ENCODE data around the gene IPMK. TPM values are rescaled to one million over a fixed set of nuclear protein-coding genes. Genes with fewer than 3 reads are reported as not detected.

Gene IPMK
- total RNA-seq, 1 experiment from 2014 or later: 7.2 TPM

DNA sequence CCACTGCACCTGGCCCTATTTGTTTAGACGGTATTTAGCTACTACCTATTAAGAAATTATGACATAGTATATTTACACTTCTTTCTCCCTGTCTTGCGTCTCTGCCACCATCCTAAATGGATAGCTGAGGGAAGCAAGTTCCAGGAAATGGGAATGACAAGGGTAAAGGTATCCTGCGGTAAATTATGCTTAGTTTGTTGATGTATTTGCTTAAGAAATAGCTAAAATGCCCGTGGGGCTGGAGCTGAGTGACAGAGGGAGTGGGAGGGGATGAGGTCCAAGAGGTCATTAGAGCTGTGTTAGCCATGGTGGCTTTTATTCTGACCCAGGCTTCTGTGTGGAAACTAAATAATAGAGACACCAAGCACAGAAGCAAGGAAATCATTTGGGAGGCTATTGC, 38.1 kb upstream of the IPMK start:
- H2BK12ac ChIP-seq (ENCODE audit: insufficient read length, low read depth, low read length): no peak overlapping the region
- H3K4me3 Mint-ChIP-seq: no peak overlapping the region
- no peaks in the 10 kb centered on the region for H3K4me1 ChIP-seq (ENCODE audit: insufficient read depth, low read length)
- H2BK5ac ChIP-seq (ENCODE audit: insufficient read length, low read length): no peak overlapping the region
- no peak overlapping the region for H3K23ac ChIP-seq (ENCODE audit: insufficient read length, low read depth, low read length)
- no peaks in the 10 kb centered on the region for H3K23me2 ChIP-seq (ENCODE audit: insufficient read length, low read depth, low read length, poor library complexity, severe bottlenecking)
- H3K4me2 ChIP-seq (ENCODE audit: insufficient read depth, insufficient read length, low read length): no peak overlapping the region
- no peak overlapping the region for H3K9ac ChIP-seq (ENCODE audit: extremely low read depth, insufficient read length, low read length)
- H3T11ph ChIP-seq (ENCODE audit: low read length): no peak overlapping the region
- no peaks in the 10 kb centered on the region for H3K79me1 ChIP-seq (ENCODE audit: insufficient read depth, low read depth, low read length, poor library complexity, severe bottlenecking)
- DNase-seq: no peak
- H2AK5ac ChIP-seq (ENCODE audit: insufficient read length, low read length): no peak overlapping the region
- H2BK120ac ChIP-seq (ENCODE audit: low read depth, low read length, poor library complexity, severe bottlenecking): no peak overlapping the region
- no peak overlapping the region for H4K5ac ChIP-seq (ENCODE audit: insufficient read length, low read depth, low read length)
- no peaks in the 10 kb centered on the region for H3K9me3 Mint-ChIP-seq
- no peaks in the 10 kb centered on the region for H4K20me1 ChIP-seq (ENCODE audit: control insufficient read depth, insufficient read depth, insufficient read length)
- no CpG with 5 or more reads among the region's 4 CpGs for WGBS (ENCODE audit: extremely low coverage, insufficient read length, low lambda C conversion rate)
- no peak overlapping the region for H3K4ac ChIP-seq (ENCODE audit: low read depth, low read length)
- H3K56ac ChIP-seq (ENCODE audit: insufficient read length, low read depth, low read length): no peak overlapping the region
- no peak overlapping the region for H4K91ac ChIP-seq (ENCODE audit: insufficient read length, low read depth, low read length)
- no peaks in the 10 kb centered on the region for H3K36me3 Mint-ChIP-seq (ENCODE audit: insufficient read depth in 1 of 3, low read depth in 3 of 3)
- no peak overlapping the region for H3K27ac Mint-ChIP-seq
- no peaks in the 10 kb centered on the region for H3K9me3 ChIP-seq (ENCODE audit: control insufficient read depth, low read depth, low read length)
- peaks cover 3 to 4% of the 10 kb centered on the region in 2 experiments; a peak in 3 of 4 replicates for H3K4me1 Mint-ChIP-seq
- H3K14ac ChIP-seq (ENCODE audit: insufficient read depth, low read length): no peak overlapping the region
- H3K79me2 ChIP-seq (ENCODE audit: insufficient read depth, low read length): no peaks in the 10 kb centered on the region
- no peak overlapping the region for H2BK15ac ChIP-seq (ENCODE audit: low read depth, low read length)
- H3K27ac ChIP-seq (ENCODE audit: insufficient read length, low read depth, low read length): no peak overlapping the region
- H2BK20ac ChIP-seq (ENCODE audit: low read depth, low read length, poor library complexity, severe bottlenecking): no peak overlapping the region
- no peak overlapping the region for H2AFZ ChIP-seq (ENCODE audit: low read length)
- H4K8ac ChIP-seq (replicated peaks; ENCODE audit: insufficient read length, low read depth, low read length): no peak overlapping the region
- H3K27me3 Mint-ChIP-seq (ENCODE audit: low read depth): no peaks in the 10 kb centered on the region; the same call in 1 of the 2 replicates
- H3K18ac ChIP-seq (ENCODE audit: insufficient read length, low read depth, low read length): no peak overlapping the region
- TF ChIP-seq, protein P1, sequence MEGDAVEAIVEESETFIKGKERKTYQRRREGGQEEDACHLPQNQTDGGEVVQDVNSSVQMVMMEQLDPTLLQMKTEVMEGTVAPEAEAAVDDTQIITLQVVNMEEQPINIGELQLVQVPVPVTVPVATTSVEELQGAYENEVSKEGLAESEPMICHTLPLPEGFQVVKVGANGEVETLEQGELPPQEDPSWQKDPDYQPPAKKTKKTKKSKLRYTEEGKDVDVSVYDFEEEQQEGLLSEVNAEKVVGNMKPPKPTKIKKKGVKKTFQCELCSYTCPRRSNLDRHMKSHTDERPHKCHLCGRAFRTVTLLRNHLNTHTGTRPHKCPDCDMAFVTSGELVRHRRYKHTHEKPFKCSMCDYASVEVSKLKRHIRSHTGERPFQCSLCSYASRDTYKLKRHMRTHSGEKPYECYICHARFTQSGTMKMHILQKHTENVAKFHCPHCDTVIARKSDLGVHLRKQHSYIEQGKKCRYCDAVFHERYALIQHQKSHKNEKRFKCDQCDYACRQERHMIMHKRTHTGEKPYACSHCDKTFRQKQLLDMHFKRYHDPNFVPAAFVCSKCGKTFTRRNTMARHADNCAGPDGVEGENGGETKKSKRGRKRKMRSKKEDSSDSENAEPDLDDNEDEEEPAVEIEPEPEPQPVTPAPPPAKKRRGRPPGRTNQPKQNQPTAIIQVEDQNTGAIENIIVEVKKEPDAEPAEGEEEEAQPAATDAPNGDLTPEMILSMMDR (conservative IDR thresholded peaks at IDR 0.05): no peak
- H3K27me3 ChIP-seq (ENCODE audit: insufficient read depth, low read length): no peaks in the 10 kb centered on the region
